Loucy (cell line): ENCODE data around the gene FGL2.

Source experiments
- H2AFZ ChIP-seq: fragments of 200-600 bp; sonication (generic); 2 replicates; pipeline ENCODE4 v1.6.0; 2016; ENCODE audit warnings: antibody characterized with exemption, mild to moderate bottlenecking, low read length, moderate library complexity
- H3F3A ChIP-seq: fragments of 200-600 bp; 2 replicates; pipeline ENCODE4 v1.6.0; 2016; ENCODE audit warnings: antibody characterized with exemption, low read depth, mild to moderate bottlenecking
- H3K27me3 ChIP-seq: fragments of 200-600 bp; sonication (generic); 2 replicates; pipeline ENCODE4 v1.6.1; 2014; ENCODE audit warnings: low read length, mild to moderate bottlenecking; ENCODE audit not compliant: insufficient read depth, poor library complexity, severe bottlenecking
- H3K36me3 ChIP-seq: fragments of 200-600 bp; sonication (generic); 2 replicates; pipeline ENCODE4 v1.6.1; 2016; ENCODE audit warnings: low read length; ENCODE audit not compliant: insufficient read depth
- H3K4me1 ChIP-seq: fragments of 200-600 bp; sonication (generic); 2 replicates; pipeline ENCODE4 v1.5.1; 2014; ENCODE audit warnings: low read length, mild to moderate bottlenecking; ENCODE audit not compliant: insufficient read depth, poor library complexity, severe bottlenecking
- H3K4me2 ChIP-seq: fragments of 200-600 bp; sonication (generic); 2 replicates; pipeline ENCODE4 v1.6.0; 2014; ENCODE audit warnings: antibody characterized with exemption, low read length, low read depth, mild to moderate bottlenecking; ENCODE audit not compliant: poor library complexity, severe bottlenecking
- H3K4me3 ChIP-seq: fragments of 200-600 bp; sonication (generic); 2 replicates; pipeline ENCODE4 v1.5.1; 2014; ENCODE audit warnings: low read length, mild to moderate bottlenecking, mixed read lengths; ENCODE audit not compliant: poor library complexity, severe bottlenecking
- H3K79me2 ChIP-seq: fragments of 200-600 bp; sonication (generic); 2 replicates; pipeline ENCODE4 v1.6.1; 2014; ENCODE audit warnings: low read length; ENCODE audit not compliant: insufficient read depth
- H3K9ac ChIP-seq: fragments of 200-600 bp; sonication (generic); 2 replicates; pipeline ENCODE4 v1.6.0; 2014; ENCODE audit warnings: mild to moderate bottlenecking, low read depth, low read length, moderate library complexity; ENCODE audit not compliant: poor library complexity, severe bottlenecking
- H3K9me2 ChIP-seq: fragments of 200-600 bp; sonication (generic); replicated peaks from 2 replicates; pipeline ENCODE4 v1.6.1; 2016; ENCODE audit warnings: low read depth, low read length, mixed read lengths
- H3K9me3 ChIP-seq: fragments of 200-600 bp; sonication (generic); 2 replicates; pipeline ENCODE4 v1.6.1; 2014; ENCODE audit warnings: mild to moderate bottlenecking, antibody characterized with exemption, low read length, low read depth; ENCODE audit not compliant: insufficient read depth
- H4K20me1 ChIP-seq: fragments of 200-600 bp; sonication (generic); 2 replicates; pipeline ENCODE4 v1.6.0; 2014; ENCODE audit warnings: antibody characterized with exemption, low read length, mild to moderate bottlenecking; ENCODE audit not compliant: insufficient read depth, poor library complexity, severe bottlenecking
- EZH2phosphoT487 ChIP-seq: fragments of 200-600 bp; IDR thresholded peaks from 2 replicates; pipeline ENCODE4 v1.6.1; 2018; ENCODE audit warnings: antibody characterized with exemption, mild to moderate bottlenecking, moderate library complexity, borderline replicate concordance
- TF ChIP-seq, protein P1 (sequence below): fragments of 200-600 bp; sonication (generic); conservative IDR thresholded peaks from 2 replicates; pipeline ENCODE4 v1.5.1; 2014; ENCODE audit warnings: mild to moderate bottlenecking, antibody characterized with exemption, low read length

Gene FGL2

DNA sequence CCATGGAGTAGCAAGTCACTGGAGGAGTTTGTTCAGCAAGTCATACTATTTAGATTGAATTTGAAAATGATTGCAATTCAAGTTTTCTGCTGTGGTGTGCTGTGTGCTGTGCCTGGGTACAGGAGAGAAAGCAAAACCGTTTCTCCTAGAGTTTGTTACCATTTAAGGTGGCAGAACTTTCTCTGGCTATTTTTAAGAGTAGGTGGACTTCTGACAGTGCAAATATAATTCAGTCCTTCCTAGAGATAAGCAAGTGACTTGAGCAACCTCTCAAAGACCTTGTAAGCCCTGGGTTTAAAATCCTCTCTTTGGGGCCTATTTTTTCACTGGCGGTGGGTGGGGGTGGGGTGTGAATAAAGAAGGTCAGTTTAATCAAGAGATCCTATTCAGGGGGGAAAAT is 42.9 kb upstream of the FGL2 start:
- Histone ChIP-seq H2AFZ (no peak overlapping the region), H3K4me3 (no peak overlapping the region), H3K9me2 (no peaks in the 10 kb centered on the region), H3K79me2 (no peaks in the 10 kb centered on the region), H3K4me1 (peaks cover 26% of the 10 kb centered on the region), H4K20me1 (no peaks in the 10 kb centered on the region), H3K36me3 (peaks cover 6% of the 10 kb centered on the region; the same call in 1 of the 2 replicates), H3K9ac (no peak overlapping the region), H3K27me3 (no peaks in the 10 kb centered on the region), H3K4me2 (no peak overlapping the region), H3K9me3 (no peaks in the 10 kb centered on the region), H3F3A (no peaks in the 10 kb centered on the region)
- no peak for TF ChIP-seq EZH2phosphoT487
- TF ChIP-seq, protein P1, sequence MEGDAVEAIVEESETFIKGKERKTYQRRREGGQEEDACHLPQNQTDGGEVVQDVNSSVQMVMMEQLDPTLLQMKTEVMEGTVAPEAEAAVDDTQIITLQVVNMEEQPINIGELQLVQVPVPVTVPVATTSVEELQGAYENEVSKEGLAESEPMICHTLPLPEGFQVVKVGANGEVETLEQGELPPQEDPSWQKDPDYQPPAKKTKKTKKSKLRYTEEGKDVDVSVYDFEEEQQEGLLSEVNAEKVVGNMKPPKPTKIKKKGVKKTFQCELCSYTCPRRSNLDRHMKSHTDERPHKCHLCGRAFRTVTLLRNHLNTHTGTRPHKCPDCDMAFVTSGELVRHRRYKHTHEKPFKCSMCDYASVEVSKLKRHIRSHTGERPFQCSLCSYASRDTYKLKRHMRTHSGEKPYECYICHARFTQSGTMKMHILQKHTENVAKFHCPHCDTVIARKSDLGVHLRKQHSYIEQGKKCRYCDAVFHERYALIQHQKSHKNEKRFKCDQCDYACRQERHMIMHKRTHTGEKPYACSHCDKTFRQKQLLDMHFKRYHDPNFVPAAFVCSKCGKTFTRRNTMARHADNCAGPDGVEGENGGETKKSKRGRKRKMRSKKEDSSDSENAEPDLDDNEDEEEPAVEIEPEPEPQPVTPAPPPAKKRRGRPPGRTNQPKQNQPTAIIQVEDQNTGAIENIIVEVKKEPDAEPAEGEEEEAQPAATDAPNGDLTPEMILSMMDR: no peak

DNA sequence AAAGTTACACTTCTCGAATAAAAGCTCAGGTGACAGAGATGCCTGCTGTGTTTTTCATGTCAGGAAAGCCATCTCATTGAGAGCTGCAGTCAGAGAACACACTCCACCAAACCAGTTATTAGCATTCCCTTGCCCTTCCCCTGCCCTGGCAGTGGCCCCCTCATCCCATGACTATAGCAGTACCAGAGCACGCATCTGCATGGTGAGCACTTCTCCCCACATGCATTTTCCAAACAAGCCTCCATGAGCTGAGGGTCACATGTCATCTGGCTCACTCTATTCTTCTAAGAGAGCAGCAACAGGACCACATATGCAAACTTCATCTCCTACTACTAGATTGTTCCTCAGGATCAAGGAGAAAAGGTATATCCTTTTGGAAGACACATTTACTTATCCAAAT is 42.4 kb upstream of the FGL2 start:
- no peak overlapping the region for H2AFZ ChIP-seq
- H3K9me2 ChIP-seq: no peaks in the 10 kb centered on the region
- H3K36me3 ChIP-seq: peaks cover 10% of the 10 kb centered on the region; the same call in 1 of the 2 replicates
- H3K4me3 ChIP-seq: no peak overlapping the region
- H3F3A ChIP-seq: no peaks in the 10 kb centered on the region
- no peaks in the 10 kb centered on the region for H3K27me3 ChIP-seq
- no peaks in the 10 kb centered on the region for H4K20me1 ChIP-seq
- no peak for TF ChIP-seq EZH2phosphoT487
- TF ChIP-seq, protein P1: no peak
- H3K9me3 ChIP-seq: no peaks in the 10 kb centered on the region
- H3K4me2 ChIP-seq: no peak overlapping the region
- H3K79me2 ChIP-seq: no peaks in the 10 kb centered on the region
- H3K9ac ChIP-seq: no peak overlapping the region
- H3K4me1 ChIP-seq: peaks cover 26% of the 10 kb centered on the region

DNA sequence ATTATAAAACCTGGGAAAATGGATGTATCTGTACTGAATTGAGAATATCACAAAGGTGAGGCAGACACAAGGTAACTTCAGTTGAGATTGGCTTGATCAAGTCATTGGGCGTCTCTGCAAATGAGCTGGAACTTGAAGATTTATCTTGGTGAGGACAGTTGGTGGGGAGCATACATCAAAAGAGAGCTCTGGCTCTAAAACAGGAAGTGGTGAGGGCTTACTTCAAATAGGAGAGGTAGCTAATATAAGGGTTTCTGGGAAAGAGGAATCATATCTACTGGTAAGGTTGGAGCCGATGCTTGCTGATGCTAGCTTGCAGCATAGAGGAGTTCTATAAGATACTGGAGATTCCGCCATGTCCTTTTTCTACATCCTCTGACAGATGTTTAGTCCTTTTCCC is 39.9 kb upstream of the FGL2 start:
- peak overlapping the region; percentile 54 for H3K4me2 ChIP-seq
- peaks cover 26% of the 10 kb centered on the region for H3K4me1 ChIP-seq
- H3K36me3 ChIP-seq: peaks cover 15% of the 10 kb centered on the region; the same call in 1 of the 2 replicates
- H3K9me3 ChIP-seq: no peaks in the 10 kb centered on the region
- no peak overlapping the region for H2AFZ ChIP-seq
- H3K27me3 ChIP-seq: no peaks in the 10 kb centered on the region
- peak overlapping the region; percentile 19 for H3K4me3 ChIP-seq
- H3K9ac ChIP-seq: no peak overlapping the region
- no peaks in the 10 kb centered on the region for H4K20me1 ChIP-seq
- no peaks in the 10 kb centered on the region for H3F3A ChIP-seq
- TF ChIP-seq, protein P1: no peak
- no peak for TF ChIP-seq EZH2phosphoT487
- H3K9me2 ChIP-seq: no peaks in the 10 kb centered on the region
- no peaks in the 10 kb centered on the region for H3K79me2 ChIP-seq
